ENCODE data around the gene GBX1. TPM values are rescaled to one million over a fixed set of nuclear protein-coding genes. Genes with fewer than 3 reads are reported as not detected.

The GBX1 gene
- total and polyA plus RNA-seq, 4 donors: not detected

GRCh38 chr7:151209588-151209987 is 42.1 kb upstream of the GBX1 start:
- Histone ChIP-seq H3K9ac (ENCODE audit: insufficient read depth in 1 of 2, low read length in 2 of 2) (no peak overlapping the region), H3K9me3 (ENCODE audit: control insufficient read depth in 4 of 4, insufficient read depth in 3 of 4, low read length in 3 of 4) (no peaks in the 10 kb centered on the region), H3K4me1 (ENCODE audit: control insufficient read depth in 5 of 5, insufficient read depth in 5 of 5, low read length in 5 of 5) (peaks cover 0 to 10% (median 5%) of the 10 kb centered on the region in 5 donors), H3K36me3 (ENCODE audit: control insufficient read depth in 4 of 4, insufficient read depth in 4 of 4, low read length in 4 of 4) (peaks cover 2 to 18% (median 11%) of the 10 kb centered on the region in 4 donors), H3K27me3 (ENCODE audit: control insufficient read depth in 3 of 3, insufficient read depth in 3 of 3, low read length in 2 of 3) (peaks cover 0 to 3% (median 0%) of the 10 kb centered on the region in 3 donors), H3K27ac (ENCODE audit: low read depth in 1 of 2, low read length in 1 of 2) (no peak overlapping the region), H3K4me3 (no peak overlapping the region)
- DNase-seq: no peak
- TF ChIP-seq CTCF (IDR thresholded peaks at IDR 0.05; ENCODE audit: control extremely low read depth, extremely low read depth): no peak
- 87 to 90% methylated on average over 6 of the region's 6 CpGs for WGBS, 2 donors
- ATAC-seq (ENCODE audit: insufficient read depth, low FRiP score): no peak

GRCh38 chr7:151208253-151208862 is 40.9 kb upstream of the GBX1 start:
- no peak for DNase-seq
- WGBS, 2 donors: 73 to 76% methylated on average over 9 of the region's 9 CpGs
- H3K9ac ChIP-seq (ENCODE audit: insufficient read depth in 1 of 2, low read length in 2 of 2): no peak overlapping the region
- no peak for ATAC-seq (ENCODE audit: insufficient read depth, low FRiP score)
- H3K36me3 ChIP-seq (ENCODE audit: control insufficient read depth in 4 of 4, insufficient read depth in 4 of 4, low read length in 4 of 4): peaks cover 0 to 8% (median 2%) of the 10 kb centered on the region in 4 donors
- peaks cover 0 to 10% (median 5%) of the 10 kb centered on the region in 5 donors for H3K4me1 ChIP-seq (ENCODE audit: control insufficient read depth in 5 of 5, insufficient read depth in 5 of 5, low read length in 5 of 5)
- TF ChIP-seq CTCF (IDR thresholded peaks at IDR 0.05; ENCODE audit: control extremely low read depth, extremely low read depth): no peak
- H3K4me3 ChIP-seq: no peak overlapping the region
- no peak overlapping the region for H3K27ac ChIP-seq (ENCODE audit: low read depth in 1 of 2, low read length in 1 of 2)
- no peaks in the 10 kb centered on the region for H3K9me3 ChIP-seq (ENCODE audit: control insufficient read depth in 4 of 4, insufficient read depth in 3 of 4, low read length in 3 of 4)
- H3K27me3 ChIP-seq (ENCODE audit: control insufficient read depth in 3 of 3, insufficient read depth in 3 of 3, low read length in 2 of 3): peaks cover 0 to 7% (median 0%) of the 10 kb centered on the region in 3 donors

DNA sequence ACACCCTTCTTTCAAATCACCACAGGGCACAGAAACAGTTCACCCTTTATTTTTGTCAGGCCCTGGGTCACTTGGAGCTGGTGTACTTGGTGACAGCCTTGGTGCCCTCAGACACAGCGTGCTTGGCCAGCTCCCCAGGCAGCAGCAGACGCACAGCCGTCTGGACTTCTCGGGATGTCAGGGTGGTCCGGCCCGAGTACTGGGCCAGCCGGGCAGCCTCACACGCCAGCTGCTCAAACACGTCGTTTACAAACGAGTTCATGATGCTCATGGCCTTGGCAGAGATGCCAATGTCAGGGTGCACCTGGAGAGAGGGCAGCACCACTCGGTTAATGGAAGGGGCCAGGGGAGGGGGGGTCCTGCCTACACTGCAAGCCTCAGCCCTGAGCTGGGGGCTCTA is 40.3 kb upstream of the GBX1 start:
- H3K4me1 ChIP-seq (ENCODE audit: control insufficient read depth in 5 of 5, insufficient read depth in 5 of 5, low read length in 5 of 5): peaks cover 0 to 10% (median 5%) of the 10 kb centered on the region in 5 donors
- H3K4me3 ChIP-seq: no peak overlapping the region
- H3K27ac ChIP-seq (ENCODE audit: low read depth in 1 of 2, low read length in 1 of 2): no peak overlapping the region
- ATAC-seq (ENCODE audit: insufficient read depth, low FRiP score) (no peak), DNase-seq (peak; percentile 59 to 67 (median 60))
- peaks cover 0 to 7% (median 0%) of the 10 kb centered on the region in 3 donors for H3K27me3 ChIP-seq (ENCODE audit: control insufficient read depth in 3 of 3, insufficient read depth in 3 of 3, low read length in 2 of 3)
- H3K36me3 ChIP-seq (ENCODE audit: control insufficient read depth in 4 of 4, insufficient read depth in 4 of 4, low read length in 4 of 4): peaks cover 0 to 3% (median 0%) of the 10 kb centered on the region in 4 donors
- H3K9me3 ChIP-seq (ENCODE audit: control insufficient read depth in 4 of 4, insufficient read depth in 3 of 4, low read length in 3 of 4): no peaks in the 10 kb centered on the region
- no peak overlapping the region for H3K9ac ChIP-seq (ENCODE audit: insufficient read depth in 1 of 2, low read length in 2 of 2)
- TF ChIP-seq CTCF (IDR thresholded peaks at IDR 0.05; ENCODE audit: control extremely low read depth, extremely low read depth): no peak
- 65 to 77% methylated on average over 12 of the region's 12 CpGs for WGBS, 2 donors
